ELF-1 (cell line): Measurements from ENCODE around the gene GAPVD1.
A peak's percentile ranks its signal among the peaks of the same experiment; 100 is the strongest.

Source experiments
- DNase-seq: peaks from one replicate; pipeline ENCODE4 v3.0.0-alpha.2; 2016; ENCODE audit warnings: low read depth, low spot score

The GAPVD1 gene

GRCh38 chr9:125404733-125405132 is 143.1 kb downstream of the GAPVD1 start:
- no peak for DNase-seq

GRCh38 chr9:125405938-125406809 is 144.5 kb downstream of the GAPVD1 start:
- DNase-seq: peak; percentile 47

GRCh38 chr9:125406810-125407087 is 145.1 kb downstream of the GAPVD1 start:
- DNase-seq: no peak

GRCh38 chr9:125407432-125407973 is 145.9 kb downstream of the GAPVD1 start:
- DNase-seq: no peak

GRCh38 chr9:125407974-125408900 is 146.6 kb downstream of the GAPVD1 start:
- DNase-seq: peak; percentile 82

GRCh38 chr9:125409217-125409636 is 147.6 kb downstream of the GAPVD1 start:
- DNase-seq: peak; percentile 49

GRCh38 chr9:125409637-125410521 is 148.3 kb downstream of the GAPVD1 start:
- DNase-seq: peak; percentile 76

GRCh38 chr9:125410522-125410894 is 148.9 kb downstream of the GAPVD1 start:
- no peak for DNase-seq

GRCh38 chr9:125411171-125411756 is 149.6 kb downstream of the GAPVD1 start:
- DNase-seq: no peak

GRCh38 chr9:125412166-125412565 is 150.5 kb downstream of the GAPVD1 start:
- no peak for DNase-seq

GRCh38 chr9:125413579-125413978 is 152.0 kb downstream of the GAPVD1 start:
- no peak for DNase-seq

GRCh38 chr9:125415583-125416460 is 154.2 kb downstream of the GAPVD1 start:
- DNase-seq: no peak

- no peak for DNase-seq
Measured at GRCh38 chr9:125416517-125416916, 154.9 kb downstream of the GAPVD1 start.
